Retina (tissue), 1 donor: ENCODE data around the gene JAZF1.

ENCODE experiments used
- DNase-seq: peaks from one replicate; pipeline ENCODE4 v3.0.0-alpha.2; 2016

JAZF1 gene

GRCh38 chr7:28069388-28069787 is 111.2 kb downstream of the JAZF1 start:
- no peak for DNase-seq

GRCh38 chr7:28068811-28069216 is 111.8 kb downstream of the JAZF1 start:
- DNase-seq: no peak

GRCh38 chr7:28067171-28067570 is 113.4 kb downstream of the JAZF1 start:
- DNase-seq: no peak

- DNase-seq: no peak
These were observed 114.8 kb downstream of the JAZF1 start for GRCh38 chr7:28065721-28066285.

- no peak for DNase-seq
These were observed 115.3 kb downstream of the JAZF1 start for GRCh38 chr7:28065308-28065707.

- DNase-seq: no peak
These were observed 116.2 kb downstream of the JAZF1 start for GRCh38 chr7:28064437-28064836.

GRCh38 chr7:28062197-28062991 is 118.2 kb downstream of the JAZF1 start:
- DNase-seq: peak; percentile 54

- no peak for DNase-seq
These were observed 118.8 kb downstream of the JAZF1 start for GRCh38 chr7:28061824-28062196.

- no peak for DNase-seq
These were observed 120.1 kb downstream of the JAZF1 start for GRCh38 chr7:28060371-28060950.

- no peak for DNase-seq
These were observed 125.4 kb downstream of the JAZF1 start for GRCh38 chr7:28055161-28055544.

GRCh38 chr7:28054531-28055160 is 125.9 kb downstream of the JAZF1 start:
- DNase-seq: no peak

- no peak for DNase-seq
These were observed 127.7 kb downstream of the JAZF1 start for GRCh38 chr7:28052933-28053332.

GRCh38 chr7:28048694-28049093 is 131.9 kb downstream of the JAZF1 start:
- no peak for DNase-seq

- no peak for DNase-seq
These were observed 134.6 kb downstream of the JAZF1 start for GRCh38 chr7:28046035-28046434.

GRCh38 chr7:28045592-28045991 is 135.0 kb downstream of the JAZF1 start:
- no peak for DNase-seq

GRCh38 chr7:28044825-28045224 is 135.8 kb downstream of the JAZF1 start:
- no peak for DNase-seq

GRCh38 chr7:28042721-28043120 is 137.9 kb downstream of the JAZF1 start:
- DNase-seq: no peak

GRCh38 chr7:28041508-28042314 is 138.9 kb downstream of the JAZF1 start:
- no peak for DNase-seq

GRCh38 chr7:28038175-28038797 is 142.3 kb downstream of the JAZF1 start:
- DNase-seq: no peak

GRCh38 chr7:28037220-28038010 is 143.2 kb downstream of the JAZF1 start:
- DNase-seq: no peak

GRCh38 chr7:28036696-28037095 is 143.9 kb downstream of the JAZF1 start:
- no peak for DNase-seq

- no peak for DNase-seq
These were observed 147.2 kb downstream of the JAZF1 start for GRCh38 chr7:28033386-28033785.
